ENCODE measurements around the gene COQ2.
"Not testable (repeated sequence)": the region's sequence is repeated elsewhere in the genome, so short reads cannot be mapped to it uniquely, and the experiment has no call there.

DNA sequence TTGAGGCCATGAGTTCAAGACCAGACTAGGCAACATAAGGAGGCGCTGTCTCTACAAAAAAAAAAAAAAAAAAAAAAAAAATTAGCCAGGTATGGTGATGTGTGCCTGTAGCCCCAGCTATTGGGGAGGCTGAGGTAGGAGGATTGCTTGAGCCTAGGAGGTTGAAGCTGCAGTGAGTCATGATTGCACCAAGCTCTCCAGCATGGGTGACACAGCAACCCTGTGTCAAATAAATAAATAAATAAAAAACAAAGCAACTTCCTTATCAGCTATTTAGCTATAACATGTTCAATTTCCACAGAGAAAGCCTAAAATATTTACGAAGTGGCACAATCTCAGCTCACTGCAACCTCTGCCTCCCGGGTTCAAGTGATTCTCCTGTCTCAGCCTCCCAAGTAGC is 10.7 kb downstream of the COQ2 start:
- TF ChIP-seq, protein P1, sequence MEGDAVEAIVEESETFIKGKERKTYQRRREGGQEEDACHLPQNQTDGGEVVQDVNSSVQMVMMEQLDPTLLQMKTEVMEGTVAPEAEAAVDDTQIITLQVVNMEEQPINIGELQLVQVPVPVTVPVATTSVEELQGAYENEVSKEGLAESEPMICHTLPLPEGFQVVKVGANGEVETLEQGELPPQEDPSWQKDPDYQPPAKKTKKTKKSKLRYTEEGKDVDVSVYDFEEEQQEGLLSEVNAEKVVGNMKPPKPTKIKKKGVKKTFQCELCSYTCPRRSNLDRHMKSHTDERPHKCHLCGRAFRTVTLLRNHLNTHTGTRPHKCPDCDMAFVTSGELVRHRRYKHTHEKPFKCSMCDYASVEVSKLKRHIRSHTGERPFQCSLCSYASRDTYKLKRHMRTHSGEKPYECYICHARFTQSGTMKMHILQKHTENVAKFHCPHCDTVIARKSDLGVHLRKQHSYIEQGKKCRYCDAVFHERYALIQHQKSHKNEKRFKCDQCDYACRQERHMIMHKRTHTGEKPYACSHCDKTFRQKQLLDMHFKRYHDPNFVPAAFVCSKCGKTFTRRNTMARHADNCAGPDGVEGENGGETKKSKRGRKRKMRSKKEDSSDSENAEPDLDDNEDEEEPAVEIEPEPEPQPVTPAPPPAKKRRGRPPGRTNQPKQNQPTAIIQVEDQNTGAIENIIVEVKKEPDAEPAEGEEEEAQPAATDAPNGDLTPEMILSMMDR (IDR thresholded peaks at IDR 0.05) = not testable (repeated sequence)
- not testable (repeated sequence) for TF ChIP-seq POLR2AphosphoS5, POLR2A (IDR thresholded peaks at IDR 0.05)

Data from breast epithelium (tissue), 3 donors.